ENCODE data around the gene CASP14.

GRCh38 chr19:15025217-15025616 is 24.1 kb upstream of the CASP14 start:
- TF ChIP-seq ZFP3 (CRISPR knock-in tag; IDR thresholded peaks at IDR 0.05) (no peak), ZNF70 (CRISPR knock-in tag; IDR thresholded peaks at IDR 0.05) (no peak), ARNTL (CRISPR knock-in tag; IDR thresholded peaks at IDR 0.05; ENCODE audit: borderline replicate concordance, low read depth) (no peak), CREB5 (CRISPR knock-in tag; IDR thresholded peaks at IDR 0.05; ENCODE audit: low read depth) (no peak), ZC3H10 (CRISPR knock-in tag; IDR thresholded peaks at IDR 0.05) (no peak), CSRNP3 (CRISPR knock-in tag; IDR thresholded peaks at IDR 0.05) (no peak), ESRRG (CRISPR knock-in tag; IDR thresholded peaks at IDR 0.05) (no peak), ZNF565 (CRISPR knock-in tag; conservative IDR thresholded peaks at IDR 0.05; ENCODE audit: low read depth) (no peak), BACH2 (CRISPR knock-in tag; IDR thresholded peaks at IDR 0.05; ENCODE audit: borderline replicate concordance) (no peak), ZFP30 (CRISPR knock-in tag; IDR thresholded peaks at IDR 0.05) (no peak), TCF4 (CRISPR knock-in tag; IDR thresholded peaks at IDR 0.05; ENCODE audit: borderline replicate concordance) (no peak), TOX (CRISPR knock-in tag; IDR thresholded peaks at IDR 0.05; ENCODE audit: borderline replicate concordance) (no peak), PPARA (CRISPR knock-in tag; IDR thresholded peaks at IDR 0.05; ENCODE audit: borderline replicate concordance) (no peak)

All from SK-N-SH treated with all-trans-retinoic acid at 6 μM for 48 hours (cell line).